HEK293T (cell line): Measurements from ENCODE around the gene CADM1.

ENCODE experiments used
- ARNT ChIP-seq: fragments of 450-650 bp; IDR thresholded peaks from 2 replicates; pipeline ENCODE4 v1.6.1; 2017; ENCODE audit warnings: mild to moderate bottlenecking
- BHLHE40 ChIP-seq: fragments of 450-650 bp; IDR thresholded peaks from 2 replicates; pipeline ENCODE4 v1.6.1; 2016; ENCODE audit warnings: mild to moderate bottlenecking, moderate library complexity, borderline replicate concordance
- FOXK2 ChIP-seq: fragments of 450-650 bp; IDR thresholded peaks from 2 replicates; pipeline ENCODE4 v1.6.1; 2016; ENCODE audit warnings: mild to moderate bottlenecking
- FOXM1 ChIP-seq: fragments of 450-650 bp; IDR thresholded peaks from 2 replicates; pipeline ENCODE4 v1.6.1; 2017; ENCODE audit warnings: mild to moderate bottlenecking, borderline replicate concordance
- PKNOX1 ChIP-seq: fragments of 450-650 bp; IDR thresholded peaks from 2 replicates; pipeline ENCODE4 v1.6.1; 2016
- SP1 ChIP-seq: fragments of 450-650 bp; IDR thresholded peaks from 2 replicates; pipeline ENCODE4 v1.6.1; 2017
- SUZ12 ChIP-seq: fragments of 450-650 bp; IDR thresholded peaks from 2 replicates; pipeline ENCODE4 v1.6.1; 2016; ENCODE audit warnings: mild to moderate bottlenecking
- TARDBP ChIP-seq: fragments of 450-650 bp; IDR thresholded peaks from 2 replicates; pipeline ENCODE4 v1.6.1; 2016
- ZNF384 ChIP-seq: fragments of 450-650 bp; IDR thresholded peaks from 2 replicates; pipeline ENCODE4 v1.6.1; 2016

DNA sequence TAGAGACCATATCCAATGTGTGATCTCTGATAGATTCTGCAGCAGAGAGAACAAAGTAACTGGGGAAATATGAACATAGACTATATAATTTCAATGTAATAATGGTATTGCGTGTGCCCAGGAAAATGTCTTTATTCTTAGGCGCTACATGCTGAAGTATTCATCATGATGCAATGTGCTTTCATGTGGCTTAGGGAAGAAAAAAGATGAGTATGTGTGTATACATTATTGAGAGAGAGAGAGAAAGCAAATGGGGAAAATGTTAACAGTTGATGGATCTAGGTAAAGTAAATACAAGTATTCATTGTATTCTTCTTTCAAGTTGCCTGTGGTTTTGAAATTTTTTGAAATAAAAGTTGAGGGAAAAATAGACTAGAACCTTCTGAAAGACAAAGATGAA, 10.3 kb downstream of the CADM1 start:
- no peak for TF ChIP-seq FOXK2
- no peak for TF ChIP-seq SUZ12
- no peak for TF ChIP-seq FOXM1
- no peak for TF ChIP-seq TARDBP
- TF ChIP-seq BHLHE40, result no peak
- TF ChIP-seq ARNT, result no peak
- TF ChIP-seq SP1, result no peak
- TF ChIP-seq PKNOX1, result no peak
- no peak for TF ChIP-seq ZNF384
